ENCODE results near the gene IGFBP4.
A peak's percentile ranks its signal among the peaks of the same experiment; 100 is the strongest.

The IGFBP4 gene

DNA sequence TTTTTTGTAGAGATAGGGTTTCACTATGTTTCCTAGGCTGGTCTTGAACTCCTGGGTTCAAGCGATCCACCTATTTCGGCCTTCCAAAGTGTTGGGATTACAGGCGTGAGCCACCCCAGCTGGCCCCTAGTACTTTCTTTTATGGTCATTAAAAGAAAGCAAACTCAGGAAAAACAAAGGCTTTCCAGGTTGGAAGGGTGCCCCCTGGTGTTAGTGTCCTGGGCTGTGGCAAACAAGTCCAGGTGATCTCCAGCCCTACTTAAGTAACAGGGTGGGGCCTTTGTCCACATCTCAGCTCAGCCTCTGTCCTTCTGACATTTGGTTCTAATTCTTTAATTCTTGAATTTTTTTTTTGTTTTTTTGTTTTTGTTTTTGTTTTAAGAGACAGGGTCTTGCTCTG is 6.9 kb downstream of the IGFBP4 start:
- TF ChIP-seq, protein P1, sequence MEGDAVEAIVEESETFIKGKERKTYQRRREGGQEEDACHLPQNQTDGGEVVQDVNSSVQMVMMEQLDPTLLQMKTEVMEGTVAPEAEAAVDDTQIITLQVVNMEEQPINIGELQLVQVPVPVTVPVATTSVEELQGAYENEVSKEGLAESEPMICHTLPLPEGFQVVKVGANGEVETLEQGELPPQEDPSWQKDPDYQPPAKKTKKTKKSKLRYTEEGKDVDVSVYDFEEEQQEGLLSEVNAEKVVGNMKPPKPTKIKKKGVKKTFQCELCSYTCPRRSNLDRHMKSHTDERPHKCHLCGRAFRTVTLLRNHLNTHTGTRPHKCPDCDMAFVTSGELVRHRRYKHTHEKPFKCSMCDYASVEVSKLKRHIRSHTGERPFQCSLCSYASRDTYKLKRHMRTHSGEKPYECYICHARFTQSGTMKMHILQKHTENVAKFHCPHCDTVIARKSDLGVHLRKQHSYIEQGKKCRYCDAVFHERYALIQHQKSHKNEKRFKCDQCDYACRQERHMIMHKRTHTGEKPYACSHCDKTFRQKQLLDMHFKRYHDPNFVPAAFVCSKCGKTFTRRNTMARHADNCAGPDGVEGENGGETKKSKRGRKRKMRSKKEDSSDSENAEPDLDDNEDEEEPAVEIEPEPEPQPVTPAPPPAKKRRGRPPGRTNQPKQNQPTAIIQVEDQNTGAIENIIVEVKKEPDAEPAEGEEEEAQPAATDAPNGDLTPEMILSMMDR (IDR thresholded peaks at IDR 0.05; ENCODE audit: insufficient read depth, missing control alignments) = peak; percentile 43
- DNase-seq (ENCODE audit: insufficient read length, low spot score) (no peak), FAIRE-seq (no peak)

DNA sequence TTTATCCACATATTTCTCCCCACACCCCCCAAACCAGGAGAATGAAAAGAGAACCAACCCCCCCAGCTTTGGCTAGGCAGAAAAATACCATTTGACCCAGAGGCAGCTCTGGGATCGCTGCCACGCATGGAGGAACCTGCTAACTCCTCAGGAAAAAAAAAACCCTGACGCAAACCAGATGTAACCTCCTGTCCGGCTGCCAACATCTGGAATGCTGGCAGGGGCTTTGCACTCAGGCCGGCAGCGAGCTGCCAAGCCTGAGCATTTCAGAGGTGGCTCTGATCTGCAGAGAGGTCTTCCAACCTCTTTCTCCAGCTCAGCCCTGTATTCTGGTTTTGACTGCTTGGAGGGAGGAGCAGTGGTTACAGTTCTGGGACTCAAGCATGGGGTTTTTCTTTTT is 8.2 kb downstream of the IGFBP4 start:
- DNase-seq (ENCODE audit: insufficient read length, low spot score) (no peak), FAIRE-seq (no peak)
- TF ChIP-seq, protein P1 (IDR thresholded peaks at IDR 0.05; ENCODE audit: insufficient read depth, missing control alignments) = no peak

DNA sequence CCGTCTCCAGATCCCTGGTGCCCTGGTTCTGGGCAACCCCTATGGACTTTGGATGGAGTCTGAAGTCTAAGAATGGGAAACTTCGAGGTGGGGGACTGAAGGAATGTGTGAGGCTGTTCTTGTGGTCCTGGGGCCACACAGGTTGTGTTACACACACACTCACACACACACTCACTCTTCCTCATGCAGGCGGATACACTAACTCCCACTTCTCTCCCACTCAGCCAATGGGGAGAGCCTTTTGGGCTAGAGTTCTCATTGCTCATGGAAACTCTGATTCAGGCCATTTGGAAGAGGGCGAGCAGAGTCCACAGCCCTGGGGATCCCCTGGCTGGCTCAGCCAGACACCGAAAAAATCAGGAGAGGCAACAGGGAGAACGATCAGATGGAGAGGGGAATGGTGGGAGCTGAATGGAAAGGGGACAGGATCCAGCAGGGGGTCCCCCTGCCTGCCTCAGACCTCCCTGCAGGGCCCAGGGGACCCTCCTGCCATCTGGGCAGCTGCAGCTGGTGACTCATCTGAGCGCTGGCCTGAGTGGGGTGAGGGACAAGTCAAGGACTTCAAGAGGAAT is 9.1 kb downstream of the IGFBP4 start:
- DNase-seq (ENCODE audit: insufficient read length, low spot score) (no peak), FAIRE-seq (no peak)
- TF ChIP-seq, protein P1 (IDR thresholded peaks at IDR 0.05; ENCODE audit: insufficient read depth, missing control alignments) = no peak

DNA sequence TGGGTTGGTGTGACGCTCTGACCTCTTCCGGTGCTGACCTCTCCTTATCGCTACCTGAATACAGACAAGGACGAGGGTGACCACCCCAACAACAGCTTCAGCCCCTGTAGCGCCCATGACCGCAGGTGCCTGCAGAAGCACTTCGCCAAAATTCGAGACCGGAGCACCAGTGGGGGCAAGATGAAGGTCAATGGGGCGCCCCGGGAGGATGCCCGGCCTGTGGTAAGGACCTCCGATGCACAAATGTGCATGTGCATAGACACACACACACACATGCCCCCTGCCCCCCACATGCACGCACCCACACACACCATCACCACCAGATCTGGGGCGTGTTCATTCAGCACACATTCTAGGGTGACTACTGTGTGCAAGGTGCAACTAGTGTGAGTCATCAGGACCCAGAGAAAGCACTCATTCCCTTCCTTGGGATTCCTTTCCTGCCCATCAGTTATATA is 9.7 kb downstream of the IGFBP4 start:
- FAIRE-seq (no peak), DNase-seq (ENCODE audit: insufficient read length, low spot score) (no peak)
- TF ChIP-seq, protein P1 (IDR thresholded peaks at IDR 0.05; ENCODE audit: insufficient read depth, missing control alignments) = no peak

DNA sequence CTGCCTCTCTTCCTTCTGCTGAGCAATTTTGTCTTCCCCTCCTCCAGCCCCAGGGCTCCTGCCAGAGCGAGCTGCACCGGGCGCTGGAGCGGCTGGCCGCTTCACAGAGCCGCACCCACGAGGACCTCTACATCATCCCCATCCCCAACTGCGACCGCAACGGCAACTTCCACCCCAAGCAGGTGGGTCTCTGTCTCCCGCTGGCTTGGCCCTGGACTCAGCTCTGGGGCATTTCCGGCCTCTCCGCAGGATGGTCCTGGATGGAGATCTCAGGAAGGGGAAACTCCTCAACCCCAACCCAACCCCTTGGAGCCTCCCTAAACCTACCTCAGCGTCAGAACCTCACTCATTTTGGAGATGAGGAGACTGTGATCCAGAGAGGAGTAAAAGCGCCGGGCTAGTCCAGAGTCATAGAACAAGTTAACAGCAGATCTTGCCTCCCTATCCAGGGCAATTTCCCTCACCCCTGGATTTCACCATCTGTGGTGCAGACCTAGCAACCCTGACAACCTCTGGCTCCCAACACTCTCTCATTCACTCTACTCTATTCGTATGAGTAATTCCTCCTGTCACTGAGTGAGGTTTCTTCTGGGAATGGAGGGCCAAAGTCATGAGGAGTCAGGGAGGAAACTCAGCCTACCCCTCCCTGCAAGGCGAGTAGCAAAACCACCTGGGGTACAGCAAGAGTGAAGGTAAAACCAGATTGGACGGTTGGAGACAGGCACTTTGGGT is 10.8 kb downstream of the IGFBP4 start:
- FAIRE-seq = no peak

DNA sequence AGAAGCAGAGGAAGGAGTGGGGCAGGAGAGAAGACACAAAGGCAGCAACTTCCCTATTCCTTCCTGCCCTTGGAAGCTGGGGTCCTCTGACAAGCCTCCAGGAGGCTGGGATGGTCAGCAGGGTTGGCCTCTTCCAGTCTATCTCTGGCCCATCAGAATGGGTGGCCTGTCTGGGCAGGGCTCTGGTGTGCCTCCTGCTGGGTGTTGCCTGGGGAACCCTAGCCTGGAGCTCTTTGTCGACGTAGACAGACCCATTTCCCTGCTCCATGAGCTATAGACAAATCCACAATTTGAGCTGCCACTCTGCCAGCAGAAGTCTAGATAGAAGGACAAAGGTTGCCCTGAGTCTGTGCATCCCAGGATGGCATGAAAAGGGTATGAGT is 11.4 kb downstream of the IGFBP4 start:
- DNase-seq (ENCODE audit: insufficient read length, low spot score) = no peak
- FAIRE-seq = no peak
- TF ChIP-seq, protein P1 (IDR thresholded peaks at IDR 0.05; ENCODE audit: insufficient read depth, missing control alignments) = no peak

More for the DNA sequence above, 10.8 kb downstream of the IGFBP4 start:
- DNase-seq (ENCODE audit: insufficient read length, low spot score) = no peak
- TF ChIP-seq, protein P1 (IDR thresholded peaks at IDR 0.05; ENCODE audit: insufficient read depth, missing control alignments) = no peak

DNA sequence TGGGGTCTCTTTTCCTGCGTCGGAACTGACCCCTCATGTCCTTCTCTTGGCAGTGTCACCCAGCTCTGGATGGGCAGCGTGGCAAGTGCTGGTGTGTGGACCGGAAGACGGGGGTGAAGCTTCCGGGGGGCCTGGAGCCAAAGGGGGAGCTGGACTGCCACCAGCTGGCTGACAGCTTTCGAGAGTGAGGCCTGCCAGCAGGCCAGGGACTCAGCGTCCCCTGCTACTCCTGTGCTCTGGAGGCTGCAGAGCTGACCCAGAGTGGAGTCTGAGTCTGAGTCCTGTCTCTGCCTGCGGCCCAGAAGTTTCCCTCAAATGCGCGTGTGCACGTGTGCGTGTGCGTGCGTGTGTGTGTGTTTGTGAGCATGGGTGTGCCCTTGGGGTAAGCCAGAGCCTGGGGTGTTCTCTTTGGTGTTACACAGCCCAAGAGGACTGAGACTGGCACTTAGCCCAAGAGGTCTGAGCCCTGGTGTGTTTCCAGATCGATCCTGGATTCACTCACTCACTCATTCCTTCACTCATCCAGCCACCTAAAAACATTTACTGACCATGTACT is 13.2 kb downstream of the IGFBP4 start:
- FAIRE-seq (no peak), DNase-seq (ENCODE audit: insufficient read length, low spot score) (no peak)
- TF ChIP-seq, protein P1 (IDR thresholded peaks at IDR 0.05; ENCODE audit: insufficient read depth, missing control alignments) = no peak

Measured in D721Med (cell line).